Measurements from ENCODE around the gene S1PR4.

- TF ChIP-seq POLR2A (IDR thresholded peaks at IDR 0.05) = no peak
- no peak for TF ChIP-seq CTCF (IDR thresholded peaks at IDR 0.05)
Measured at GRCh38 chr19:3229346-3229743, 50.8 kb downstream of the S1PR4 start.
